GM12878 (cell line): Measurements from ENCODE around the gene ADAMTS13. TPM values are rescaled to one million over a fixed set of nuclear protein-coding genes. Genes with fewer than 3 reads are reported as not detected.
A peak's percentile ranks its signal among the peaks of the same experiment; 100 is the strongest.

Source experiments
- ATAC-seq: fragments of 200-7000 bp; cut with Tn5 transposase; 3 replicates; pipeline ENCODE4 v1.9.1; 2020; ENCODE audit warnings: mild to moderate bottlenecking, moderate library complexity
- BruUV-seq: library from RNA; stranded (reverse); fragments of 400-500 nt; replicated peaks from 2 replicates; lab custom pipeline; 2021; lab: Mats Ljungman, UMichigan
- CTCF ChIA-PET: fragments of 300-600 bp; sonication (Branson Sonifier 250); formaldehyde crosslinking; extraction: SDS; loops from one replicate; lab custom pipeline; 2021; ENCODE audit warnings: inconsistent platforms; lab: Yijun Ruan, JAX
- POLR2A ChIA-PET: fragments of 350-600 bp; formaldehyde crosslinking; extraction: SDS; loops from one replicate; lab custom pipeline; 2021; ENCODE audit warnings: inconsistent platforms; lab: Charles Lee
- RAD21 ChIA-PET: fragments of 300-600 bp; sonication (Branson Sonifier 250); formaldehyde crosslinking; loops from one replicate; lab custom pipeline; 2023; ENCODE audit warnings: antibody characterized with exemption; ENCODE audit not compliant: unreplicated experiment; lab: Charles Lee
- SMC1A ChIA-PET: fragments of 300-600 bp; sonication (Branson Sonifier 250); formaldehyde crosslinking; loops from one replicate; lab custom pipeline; 2023; ENCODE audit not compliant: unreplicated experiment, uncharacterized antibody; lab: Charles Lee
- DNase-seq: peaks from one replicate; pipeline ENCODE4 v3.0.0-alpha.2; 2011; ENCODE audit warnings: low read depth, low spot score
- FAIRE-seq: peaks from 3 replicates; lab custom pipeline; 2011; peaks lifted over from hg19 to GRCh38; lab: Jason Lieb, UNC
- H2AFZ ChIP-seq: 2 replicates; pipeline ENCODE4 v1.6.0; 2011; ENCODE audit warnings: low read depth, low read length, control low read depth; ENCODE audit not compliant: control insufficient read depth
- H3K27ac ChIP-seq: 2 replicates; pipeline ENCODE4 v1.5.1; 2011; ENCODE audit warnings: control low read depth; ENCODE audit not compliant: control insufficient read depth, insufficient read depth
- H3K27me3 ChIP-seq, 2 experiments: replicated peaks in 1 of 2; 2 replicates each; pipeline versions ENCODE4 v1.6.0 to v1.6.1; 2011; ENCODE audit warnings: low read length in 1 of 2; ENCODE audit not compliant: control insufficient read depth in 2 of 2, insufficient read depth in 2 of 2
- H3K36me3 ChIP-seq, 2 experiments: 2 replicates each; pipeline ENCODE4 v1.5.1; 2011; ENCODE audit warnings: low read length in 1 of 2; ENCODE audit not compliant: control insufficient read depth in 2 of 2, insufficient read depth in 2 of 2
- H3K4me1 ChIP-seq: 2 replicates; pipeline ENCODE4 v1.6.1; 2011; ENCODE audit warnings: mild to moderate bottlenecking, low read length, moderate library complexity, mixed read lengths; ENCODE audit not compliant: control insufficient read depth, insufficient read depth
- H3K4me2 ChIP-seq: 2 replicates; pipeline ENCODE4 v1.6.0; 2011; ENCODE audit warnings: control low read depth; ENCODE audit not compliant: control insufficient read depth, insufficient read depth
- H3K4me3 ChIP-seq: fragments of 200-600 bp; sonication (generic); 2 replicates; pipeline ENCODE4 v1.5.1; 2016
- H3K79me2 ChIP-seq: 2 replicates; pipeline ENCODE4 v1.6.0; 2011; ENCODE audit warnings: low read length; ENCODE audit not compliant: control insufficient read depth, insufficient read depth
- H3K9ac ChIP-seq: 2 replicates; pipeline ENCODE4 v1.8.0; 2011; ENCODE audit warnings: low read length, control low read depth, mixed read lengths; ENCODE audit not compliant: control insufficient read depth, insufficient read depth
- H3K9me3 ChIP-seq: replicated peaks from 3 replicates; pipeline ENCODE4 v1.5.1; 2011; ENCODE audit warnings: mild to moderate bottlenecking, low read length; ENCODE audit not compliant: control insufficient read depth, insufficient read depth
- H4K20me1 ChIP-seq: 2 replicates; pipeline ENCODE4 v1.6.0; 2011; ENCODE audit not compliant: control insufficient read depth, insufficient read depth
- ATF7 ChIP-seq: fragments of 450-650 bp; IDR thresholded peaks from 2 replicates; pipeline ENCODE4 v1.6.1; 2016; ENCODE audit warnings: low read depth, mild to moderate bottlenecking
- BHLHE40 ChIP-seq, 2 experiments: fragments of 450-650 bp in 1 of 2; IDR thresholded peaks; 2 replicates each; pipeline ENCODE4 v1.6.1; 2011 to 2017; ENCODE audit warnings: low read depth in 2 of 2, borderline replicate concordance in 1 of 2, improper control_type of control experiment in 1 of 2, low read length in 1 of 2, mild to moderate bottlenecking in 1 of 2
- EZH2 ChIP-seq: IDR thresholded peaks from 2 replicates; pipeline ENCODE4 v1.6.1; 2012; ENCODE audit warnings: low read depth, mild to moderate bottlenecking, control low read depth, inconsistent platforms, low read length, borderline replicate concordance; ENCODE audit not compliant: control insufficient read depth
- FOXM1 ChIP-seq: IDR thresholded peaks from 2 replicates; pipeline ENCODE4 v1.6.1; 2012; ENCODE audit warnings: low read depth, mild to moderate bottlenecking, inconsistent platforms, low read length, moderate library complexity
- POLR2A ChIP-seq: IDR thresholded peaks from 2 replicates; pipeline ENCODE4 v1.6.1; 2011; ENCODE audit warnings: low read depth, mild to moderate bottlenecking, low read length
- POLR2AphosphoS2 ChIP-seq: IDR thresholded peaks from 2 replicates; pipeline ENCODE4 v1.6.1; 2011; ENCODE audit warnings: low read depth, mild to moderate bottlenecking, low read length, improper control_type of control experiment, moderate library complexity
- RAD21 ChIP-seq: IDR thresholded peaks from 2 replicates; pipeline ENCODE4 v1.6.1; 2011; ENCODE audit warnings: mild to moderate bottlenecking, low read depth, low read length, moderate library complexity; ENCODE audit not compliant: insufficient read depth
- RFX5 ChIP-seq: IDR thresholded peaks from 2 replicates; pipeline ENCODE4 v1.6.1; 2011; ENCODE audit warnings: low read depth, low read length, improper control_type of control experiment
- ZNF384 ChIP-seq: IDR thresholded peaks from 2 replicates; pipeline ENCODE4 v1.6.1; 2012; ENCODE audit warnings: low read depth, mild to moderate bottlenecking, low read length, improper control_type of control experiment, borderline replicate concordance
- WGBS: methylation state at CpG from one replicate; pipeline ENCODE4 v1.1.6; 2016; ENCODE audit warnings: low lambda C conversion rate; ENCODE audit not compliant: insufficient replicate concordance, insufficient coverage; ENCODE audit errors: missing lambda C conversion rate; 5-methylcytosine and 5-hydroxymethylcytosine counted together
- in situ Hi-C: fragments of 300-500 bp; cut with MboI; formaldehyde crosslinking; loops from 9 replicates; pipeline ENCODE4 v1.14.3; 2018; ENCODE audit warnings: mixed read lengths
- intact Hi-C: fragments of 100-400 bp; cut with micrococcal nuclease; formaldehyde crosslinking; loops from one replicate; pipeline ENCODE4 v1.14.2; 2022; ENCODE audit not compliant: unreplicated experiment
- polyA plus RNA-seq, 11 experiments: library from polyadenylated mRNA; depleted of rRNA in 4 of 11; unstranded in 6 of 11; stranded (reverse) in 5 of 11; fragments of >200 nt; fragmentation: Nextera tagmentation in 4 of 11; fragmentation: Illumina TruSeq in 1 of 11; extraction: Ambion mirVana in 4 of 11; extraction: Trizol in 1 of 11; gene quantifications; 1 replicate in 1 of 11; 2 replicates in 10 of 11; pipeline versions ENCODE4 v1.2.1 to v1.2.3, GENCODE V29; 2011 to 2016; ENCODE audit warnings: inconsistent platforms in 2 of 11, missing spikeins in 2 of 11, low read depth in 1 of 11
- total RNA-seq, 4 experiments: library from RNA; depleted of rRNA in 3 of 4; stranded (reverse); fragments of >200 nt in 3 of 4; fragmentation: Illumina TruSeq in 1 of 4; extraction: Trizol in 1 of 4; gene quantifications; 2 replicates each; pipeline versions ENCODE4 v1.2.1 to v1.2.3, GENCODE V29; 2013 to 2021

ADAMTS13 gene
- total and polyA plus RNA-seq, 10 of the 15 experiments (the other 5 are each of a cell fraction or from before 2014, with no cell fraction given) = 0.08 to 2.4 (median 0.28) TPM

- TF ChIP-seq RAD21 (peak; percentile 49), EZH2 (no peak), FOXM1 (peak; percentile 25; the same call in 1 of the 2 replicates), BHLHE40 (IDR thresholded peaks at IDR 0.05; ENCODE audit: borderline replicate concordance in 1 of 2, low read depth in 2 of 2, low read length in 1 of 2) (0 out of 4 replicates have a peak, but pooled peaks have one; percentile 11 to 13), ATF7 (no peak), RFX5 (no peak)
Measured at GRCh38 chr9:133403766-133404453, 18.3 kb upstream of the ADAMTS13 start (continued).

DNA sequence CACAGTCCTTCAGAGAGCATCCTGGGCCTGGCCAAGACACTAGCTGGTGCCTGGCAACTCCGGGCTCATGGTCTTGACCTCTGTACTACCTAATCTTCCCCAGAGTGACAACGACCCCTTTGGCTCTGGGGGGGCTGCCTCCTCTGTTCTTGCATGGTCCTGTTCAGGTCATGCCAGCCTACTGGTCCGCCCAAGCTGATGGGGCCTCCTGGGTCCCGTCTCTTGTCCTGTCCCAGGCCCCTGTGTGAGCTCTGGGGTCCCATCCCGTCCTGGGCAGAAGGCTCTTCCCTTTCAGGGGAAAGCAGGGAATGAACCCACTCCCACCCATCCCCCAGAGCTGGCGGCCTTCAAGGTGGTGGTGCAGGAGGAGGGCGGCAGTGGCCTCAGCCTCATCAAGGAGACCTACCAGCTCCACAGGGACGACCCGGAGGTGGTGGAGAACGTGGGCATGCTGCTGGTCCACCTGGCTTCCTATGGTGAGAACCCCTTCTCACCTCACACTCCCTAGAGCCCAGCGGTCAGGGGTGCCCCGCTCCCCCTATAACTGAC, 17.6 kb upstream of the ADAMTS13 start:
- no peak overlapping the region for H2AFZ ChIP-seq
- H4K20me1 ChIP-seq = no peaks in the 10 kb centered on the region; the same call in 1 of the 2 replicates
- H3K4me1 ChIP-seq = no peaks in the 10 kb centered on the region
- FAIRE-seq (no peak), DNase-seq (no peak), ATAC-seq (no peak)
- peaks cover 21 to 25% of the 10 kb centered on the region in 2 experiments; a peak in 3 of 4 replicates for H3K36me3 ChIP-seq
- WGBS = 74% methylated on average over 12 of the region's 12 CpGs
- ChIA-PET POLR2A (interaction anchor here (0.6 kb wide), 1 partner anchor 461 kb away, joined by 3 read pairs; no protein-coding TSS in a partner anchor), RAD21 (interaction anchor here (1.1 kb wide), 1 partner anchor 33 kb away, joined by 3 read pairs; no protein-coding TSS in a partner anchor), CTCF (interaction anchor here (1.1 to 1.6 kb wide), 5 partner anchors 12 to 218 kb away, joined by 3 to 5 read pairs (median 4); partner anchors contain the start of gene SURF6), SMC1A (interaction anchor here (1.7 kb wide), 1 partner anchor 19 kb away, joined by 3 read pairs; no protein-coding TSS in a partner anchor)
- no TSS peak for BruUV-seq
- H3K27me3 ChIP-seq = no peaks in the 10 kb centered on the region
- no peaks in the 10 kb centered on the region for H3K79me2 ChIP-seq
- H3K9me3 ChIP-seq = no peaks in the 10 kb centered on the region
- intact Hi-C loops = no loop called here
- no peak overlapping the region for H3K4me3 ChIP-seq
- TF ChIP-seq POLR2AphosphoS2 (0 out of 2 replicates have a peak, but pooled peaks have one; percentile 27), POLR2A (peak; percentile 38; the same call in 1 of the 2 replicates), ZNF384 (no peak)
- H3K4me2 ChIP-seq = no peak overlapping the region
- H3K27ac ChIP-seq = no peak overlapping the region
- in situ Hi-C loops = loop anchor here (5.0 kb wide), 1 partner anchor 78 kb away; no protein-coding TSS in a partner anchor
- H3K9ac ChIP-seq = no peak overlapping the region
